T-helper 17 cell (primary cell): ENCODE measurements around the gene PLA2G4C. TPM values are rescaled to one million over a fixed set of nuclear protein-coding genes. Genes with fewer than 3 reads are reported as not detected.

Experiments
- ATAC-seq: fragments of 150-1000 bp; cut with Tn5 transposase; 2 replicates; pipeline ENCODE4 v1.10.0; 2021; ENCODE audit warnings: mild to moderate bottlenecking, moderate library complexity
- DNase-seq, 3 donors: peaks; one replicate each; pipeline versions ENCODE4 v3.0.0 to v3.0.0-alpha.2; 2020 to 2021
- H3K9me3 ChIP-seq: one replicate; pipeline ENCODE4 v1.7.0; 2013; ENCODE audit warnings: low read length, mild to moderate bottlenecking; ENCODE audit not compliant: control insufficient read depth, poor library complexity, severe bottlenecking
- H3K27ac Mint-ChIP-seq: one replicate; pipeline ENCODE4 v1.8.0; 2022; ENCODE audit warnings: mild to moderate bottlenecking, moderate library complexity, mixed read lengths
- H3K27me3 Mint-ChIP-seq: one replicate; pipeline ENCODE4 v1.8.0; 2022; ENCODE audit warnings: mixed read lengths
- H3K36me3 Mint-ChIP-seq: one replicate; pipeline ENCODE4 v1.8.0; 2022; ENCODE audit warnings: low read depth, mixed read lengths
- H3K4me1 Mint-ChIP-seq: one replicate; pipeline ENCODE4 v1.8.0; 2022; ENCODE audit warnings: mild to moderate bottlenecking, mixed read lengths
- H3K4me3 Mint-ChIP-seq: one replicate; pipeline ENCODE4 v1.8.0; 2022; ENCODE audit warnings: mild to moderate bottlenecking, moderate library complexity, mixed read lengths
- total RNA-seq, 4 donors: library from RNA in 2 of 4; stranded (reverse) in 2 of 4; gene quantifications; one replicate each; pipeline ENCODE4 v1.2.3 and lab custom pipeline; 2022 to 2026

The PLA2G4C gene, protein sequence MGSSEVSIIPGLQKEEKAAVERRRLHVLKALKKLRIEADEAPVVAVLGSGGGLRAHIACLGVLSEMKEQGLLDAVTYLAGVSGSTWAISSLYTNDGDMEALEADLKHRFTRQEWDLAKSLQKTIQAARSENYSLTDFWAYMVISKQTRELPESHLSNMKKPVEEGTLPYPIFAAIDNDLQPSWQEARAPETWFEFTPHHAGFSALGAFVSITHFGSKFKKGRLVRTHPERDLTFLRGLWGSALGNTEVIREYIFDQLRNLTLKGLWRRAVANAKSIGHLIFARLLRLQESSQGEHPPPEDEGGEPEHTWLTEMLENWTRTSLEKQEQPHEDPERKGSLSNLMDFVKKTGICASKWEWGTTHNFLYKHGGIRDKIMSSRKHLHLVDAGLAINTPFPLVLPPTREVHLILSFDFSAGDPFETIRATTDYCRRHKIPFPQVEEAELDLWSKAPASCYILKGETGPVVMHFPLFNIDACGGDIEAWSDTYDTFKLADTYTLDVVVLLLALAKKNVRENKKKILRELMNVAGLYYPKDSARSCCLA
- total RNA-seq (10 to 100 TPM; 11.7 to 12.6 TPM), total RNA-seq (lab: John Stamatoyannopoulos, UW) (4.5 to 9.0 reads per million in 2 donors)

DNA sequence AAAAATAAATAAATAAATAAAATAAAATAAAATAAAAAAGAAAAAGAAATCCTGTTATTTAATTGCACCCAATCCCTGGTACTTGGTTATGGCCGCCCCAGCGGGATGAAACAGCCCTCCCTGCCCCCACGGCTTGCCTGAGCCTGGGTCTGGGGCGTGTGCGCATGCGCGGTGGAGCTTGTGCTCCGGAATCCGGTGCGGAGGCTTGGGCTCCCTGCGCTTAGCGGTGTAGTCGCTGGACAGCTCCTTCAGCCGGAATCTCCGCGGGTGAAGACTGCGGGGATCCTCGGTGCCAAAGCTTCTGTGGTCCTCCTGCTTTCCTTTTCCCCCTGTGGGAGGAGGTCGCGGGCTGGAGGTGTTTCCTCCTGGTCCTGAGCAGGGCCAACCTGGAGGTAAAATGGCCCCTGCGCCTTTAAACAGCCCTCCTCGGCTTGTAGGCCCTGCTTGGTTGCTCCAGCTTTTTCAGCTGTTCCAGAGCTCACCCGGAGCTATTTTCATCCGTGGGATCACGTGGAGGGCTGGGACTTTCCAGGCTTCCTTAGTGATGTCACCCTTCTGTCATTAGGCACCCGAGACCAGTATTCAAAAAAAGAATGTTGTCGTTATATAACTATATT is at the start of gene PLA2G4C:
Gene PLA2G4C, minus strand, starts transcription at position 468 of the 617 bp plus-strand sequence. CDS start 4,288 bp downstream, outside the sequence.
- Mint-ChIP-seq H3K27ac (peak within 1 kb of the TSS; percentile 97), H3K4me1 (peaks cover 8% of the 10 kb centered on the region), H3K27me3 (no peaks in the 10 kb centered on the region), H3K4me3 (peak within 1 kb of the TSS; percentile 88), H3K36me3 (no peaks in the 10 kb centered on the region)
- H3K9me3 ChIP-seq = no peaks in the 10 kb centered on the region
- peak; percentile 85 for ATAC-seq
- peak; percentile 65 to 73 (median 72) for DNase-seq

DNA sequence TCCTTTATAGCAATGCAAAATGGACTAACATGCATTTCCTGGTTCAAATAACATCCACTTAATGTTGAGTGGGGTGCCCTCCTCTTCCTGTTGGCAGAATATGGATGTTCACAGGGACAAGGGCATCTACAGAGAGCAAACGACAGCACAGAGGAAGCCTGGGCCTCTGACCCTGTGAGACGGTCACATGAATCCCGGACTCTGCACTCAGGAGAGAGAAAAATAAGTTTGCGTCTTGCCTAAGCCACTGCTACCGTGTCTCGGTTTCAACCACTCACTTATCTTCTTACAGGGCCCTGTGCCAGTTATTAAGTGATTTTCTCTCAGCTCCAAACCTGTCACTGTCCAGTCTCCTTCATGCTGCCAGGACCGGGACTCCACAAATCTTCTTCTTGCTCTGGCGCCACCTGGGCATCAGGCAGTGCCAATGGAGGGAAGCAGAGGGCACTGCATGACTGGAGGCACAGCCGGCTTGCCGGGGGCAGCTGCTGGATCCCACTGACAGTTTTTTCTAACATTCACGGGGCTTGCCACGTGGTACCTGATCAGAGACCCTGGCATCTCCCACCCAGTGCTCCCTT is 47.7 kb upstream of the PLA2G4C start:
- Mint-ChIP-seq H3K27ac (no peak overlapping the region), H3K27me3 (no peaks in the 10 kb centered on the region), H3K36me3 (peaks cover 11% of the 10 kb centered on the region), H3K4me1 (peaks cover 11% of the 10 kb centered on the region), H3K4me3 (no peak overlapping the region)
- H3K9me3 ChIP-seq = no peaks in the 10 kb centered on the region
- ATAC-seq (no peak), DNase-seq (no peak)

DNA sequence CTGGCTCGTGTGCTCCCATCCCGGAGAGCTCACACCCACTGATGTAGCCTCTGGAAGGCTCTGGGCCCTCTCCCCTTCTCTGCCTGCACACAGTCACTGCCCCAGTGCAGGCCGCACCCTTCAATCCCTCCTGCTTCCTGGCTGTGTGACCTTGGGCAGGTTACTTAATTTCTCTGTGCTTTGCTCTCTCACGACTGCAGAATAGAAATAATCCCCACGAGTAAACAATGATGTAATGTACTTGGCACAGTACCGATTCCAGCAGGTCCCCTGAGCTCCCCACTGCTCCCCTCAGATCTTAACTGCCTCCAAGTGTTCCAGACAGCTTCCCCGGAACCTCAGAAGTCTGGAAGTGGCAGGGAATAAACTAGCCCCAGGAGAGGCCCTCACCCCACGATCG is 43.4 kb upstream of the PLA2G4C start:
- DNase-seq (no peak), ATAC-seq (no peak)
- Mint-ChIP-seq H3K27ac (peak overlapping the region; percentile 41), H3K36me3 (peaks cover 8% of the 10 kb centered on the region), H3K4me3 (no peak overlapping the region), H3K4me1 (peaks cover 11% of the 10 kb centered on the region), H3K27me3 (no peaks in the 10 kb centered on the region)
- H3K9me3 ChIP-seq = no peaks in the 10 kb centered on the region

GRCh38 chr19:48152551-48152950 is 41.9 kb upstream of the PLA2G4C start:
- peaks cover 11% of the 10 kb centered on the region for H3K4me1 Mint-ChIP-seq
- no peaks in the 10 kb centered on the region for H3K9me3 ChIP-seq
- peak; percentile 38 to 65 (median 44) for DNase-seq
- no peak overlapping the region for H3K4me3 Mint-ChIP-seq
- H3K27ac Mint-ChIP-seq = peak overlapping the region; percentile 54
- peak; percentile 57 for ATAC-seq
- no peaks in the 10 kb centered on the region for H3K27me3 Mint-ChIP-seq
- peaks cover 8% of the 10 kb centered on the region for H3K36me3 Mint-ChIP-seq

- H3K4me1 Mint-ChIP-seq = peaks cover 1% of the 10 kb centered on the region
- no peak for DNase-seq
- H3K9me3 ChIP-seq = no peaks in the 10 kb centered on the region
- no peak overlapping the region for H3K27ac Mint-ChIP-seq
- H3K36me3 Mint-ChIP-seq = peaks cover 2% of the 10 kb centered on the region
- ATAC-seq = no peak
- H3K4me3 Mint-ChIP-seq = no peak overlapping the region
- no peaks in the 10 kb centered on the region for H3K27me3 Mint-ChIP-seq
Measured at GRCh38 chr19:48149430-48149829, 38.8 kb upstream of the PLA2G4C start.

DNA sequence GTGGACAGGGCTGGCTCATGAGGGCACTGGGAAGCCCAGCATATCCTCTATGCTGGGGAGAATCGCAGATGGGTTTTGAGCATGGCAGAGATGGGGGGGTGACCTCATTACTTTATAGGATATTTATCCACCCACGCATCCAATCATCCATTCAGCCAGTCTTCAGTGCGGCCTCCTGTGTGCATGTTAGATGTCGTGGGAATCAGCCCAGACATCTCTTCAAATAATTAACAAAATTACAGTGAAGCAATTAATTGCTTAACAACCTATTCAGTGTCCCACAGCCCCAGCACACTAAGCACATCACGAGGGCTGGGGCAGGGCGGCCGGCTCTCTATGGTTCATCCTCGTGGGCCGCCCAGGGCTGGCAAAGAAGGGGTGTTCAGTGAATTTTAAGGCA is 38.0 kb upstream of the PLA2G4C start:
- no peaks in the 10 kb centered on the region for H3K27me3 Mint-ChIP-seq
- ATAC-seq (no peak), DNase-seq (no peak)
- no peak overlapping the region for H3K4me3 Mint-ChIP-seq
- H3K36me3 Mint-ChIP-seq = no peaks in the 10 kb centered on the region
- no peak overlapping the region for H3K27ac Mint-ChIP-seq
- H3K9me3 ChIP-seq = no peaks in the 10 kb centered on the region
- no peaks in the 10 kb centered on the region for H3K4me1 Mint-ChIP-seq

DNA sequence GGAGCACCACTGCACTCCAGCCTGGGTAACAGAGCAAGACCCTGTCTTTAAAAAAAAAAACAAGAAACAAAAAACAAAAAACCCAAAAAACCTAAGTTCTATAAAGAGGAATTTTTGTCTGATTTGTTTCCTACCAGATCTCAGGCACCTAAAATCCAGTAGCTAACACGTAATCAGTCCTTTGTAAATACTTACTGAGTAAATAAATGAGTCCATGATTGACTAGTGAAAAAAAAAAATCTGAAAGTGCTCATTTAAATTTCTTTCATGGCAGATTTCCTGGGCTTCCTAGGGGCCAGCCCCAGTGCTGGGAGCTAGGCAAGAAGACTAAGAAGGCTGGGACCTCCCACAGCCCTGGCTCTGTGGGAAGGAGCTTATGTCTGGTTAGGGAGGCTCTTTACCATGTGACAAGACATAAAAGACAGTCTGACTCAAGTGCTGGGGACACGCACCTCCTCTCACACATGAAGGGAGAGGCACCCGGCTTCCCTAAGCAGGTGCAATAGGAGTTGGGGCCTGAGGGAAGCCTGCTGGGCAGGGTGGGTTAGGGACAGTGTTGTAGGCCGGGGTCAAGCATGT is 37.1 kb upstream of the PLA2G4C start:
- H3K4me1 Mint-ChIP-seq = no peaks in the 10 kb centered on the region
- ATAC-seq (no peak), DNase-seq (no peak)
- no peaks in the 10 kb centered on the region for H3K27me3 Mint-ChIP-seq
- H3K27ac Mint-ChIP-seq = no peak overlapping the region
- no peak overlapping the region for H3K4me3 Mint-ChIP-seq
- H3K36me3 Mint-ChIP-seq = no peaks in the 10 kb centered on the region
- no peaks in the 10 kb centered on the region for H3K9me3 ChIP-seq

DNA sequence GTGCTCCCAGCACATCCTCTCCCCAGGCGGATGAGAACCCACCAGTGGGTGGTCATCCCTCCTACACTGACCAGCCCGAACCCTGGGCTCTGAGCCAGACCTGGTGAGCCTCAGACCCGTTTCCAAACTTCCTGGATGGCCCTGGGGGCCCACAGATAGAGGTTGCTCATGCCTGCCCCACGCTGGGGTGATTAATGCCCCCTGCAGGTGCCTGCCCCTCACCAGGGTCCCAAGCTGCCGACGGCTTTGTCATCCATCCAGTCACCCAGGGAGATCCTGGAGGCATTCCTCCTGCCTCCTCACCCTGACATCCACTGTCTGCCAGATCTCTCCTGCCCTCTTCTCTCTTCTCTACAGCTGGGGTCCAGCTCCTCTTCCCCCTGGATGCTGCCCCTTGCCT is 28.4 kb upstream of the PLA2G4C start:
- H3K9me3 ChIP-seq = no peaks in the 10 kb centered on the region
- no peak overlapping the region for H3K27ac Mint-ChIP-seq
- ATAC-seq = no peak
- H3K4me3 Mint-ChIP-seq = no peak overlapping the region
- no peak for DNase-seq
- peaks cover 5% of the 10 kb centered on the region for H3K36me3 Mint-ChIP-seq
- H3K4me1 Mint-ChIP-seq = peaks cover 3% of the 10 kb centered on the region
- no peaks in the 10 kb centered on the region for H3K27me3 Mint-ChIP-seq

DNA sequence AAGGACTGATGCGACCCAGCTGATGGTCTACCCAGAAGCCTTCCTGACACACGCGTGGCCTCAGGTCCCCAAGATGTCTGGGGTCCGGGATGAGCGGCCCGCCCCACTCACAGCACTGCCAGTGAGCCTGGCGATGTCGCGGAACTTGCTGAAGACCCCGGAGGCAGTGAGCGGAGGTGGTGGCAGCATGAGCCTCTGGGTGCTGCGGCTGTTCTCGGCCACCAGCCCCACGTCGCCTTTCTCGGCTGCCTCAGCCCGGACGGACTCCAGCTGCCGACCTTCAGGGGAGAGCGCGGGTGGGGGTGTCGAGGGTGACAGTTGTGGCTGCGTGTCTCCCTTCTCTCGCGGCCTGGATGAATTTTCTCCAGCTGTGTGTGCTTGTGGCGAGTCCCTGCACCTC is 26.8 kb upstream of the PLA2G4C start:
- ATAC-seq (no peak), DNase-seq (no peak)
- Mint-ChIP-seq H3K27me3 (no peaks in the 10 kb centered on the region), H3K36me3 (peaks cover 5% of the 10 kb centered on the region), H3K27ac (no peak overlapping the region), H3K4me1 (peaks cover 3% of the 10 kb centered on the region), H3K4me3 (no peak overlapping the region)
- no peaks in the 10 kb centered on the region for H3K9me3 ChIP-seq

DNA sequence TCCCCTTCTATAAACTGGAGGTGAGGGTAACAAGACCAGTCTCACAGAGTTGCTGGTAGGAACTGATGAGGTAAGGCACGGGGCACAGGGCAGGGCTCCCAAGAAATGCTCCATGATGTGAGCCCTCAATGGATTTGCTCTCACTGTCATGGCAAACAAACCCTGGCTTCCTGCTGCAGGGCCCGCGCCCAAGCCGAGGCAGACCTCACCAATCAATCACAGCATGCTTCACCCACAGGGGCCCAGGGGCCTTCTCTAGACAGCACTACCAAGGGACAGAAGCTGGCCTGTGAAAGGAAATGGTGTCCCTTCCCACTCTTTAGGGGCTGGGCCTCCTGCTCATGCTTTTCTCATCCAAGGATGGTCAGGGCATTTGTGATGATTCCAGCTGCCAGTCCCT is 25.9 kb upstream of the PLA2G4C start:
- no peak for DNase-seq
- Mint-ChIP-seq H3K36me3 (peaks cover 5% of the 10 kb centered on the region), H3K4me1 (peaks cover 3% of the 10 kb centered on the region), H3K27ac (no peak overlapping the region), H3K27me3 (no peaks in the 10 kb centered on the region), H3K4me3 (no peak overlapping the region)
- no peak for ATAC-seq
- no peaks in the 10 kb centered on the region for H3K9me3 ChIP-seq

DNA sequence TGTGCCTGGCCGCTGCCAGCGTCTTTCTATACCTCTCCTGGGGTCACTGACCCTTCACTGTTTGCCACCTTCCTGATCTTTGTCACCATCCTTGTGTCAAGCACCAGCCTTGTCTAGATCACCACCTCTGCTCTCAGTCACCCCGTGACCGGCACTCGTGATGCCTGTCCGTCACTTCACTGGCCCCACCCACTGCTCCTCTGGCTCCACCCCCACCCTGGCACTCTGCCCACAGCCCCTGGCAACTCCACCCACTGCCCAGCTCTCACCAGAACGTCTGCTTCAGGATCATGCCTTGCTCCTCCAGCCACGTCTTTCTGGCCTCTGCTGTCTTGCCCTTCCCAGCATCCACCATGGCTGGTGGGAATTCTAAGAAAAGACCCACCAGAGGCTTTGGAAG is 24.8 kb upstream of the PLA2G4C start:
- Mint-ChIP-seq H3K36me3 (peaks cover 5% of the 10 kb centered on the region), H3K4me3 (no peak overlapping the region), H3K27ac (no peak overlapping the region), H3K4me1 (peaks cover 3% of the 10 kb centered on the region), H3K27me3 (no peaks in the 10 kb centered on the region)
- DNase-seq (no peak), ATAC-seq (no peak)
- H3K9me3 ChIP-seq = no peaks in the 10 kb centered on the region

- ATAC-seq = no peak
Measured at GRCh38 chr19:48133094-48133493, 22.5 kb upstream of the PLA2G4C start.

GRCh38 chr19:48127561-48127960 is 16.9 kb upstream of the PLA2G4C start:
- Mint-ChIP-seq H3K4me1 (peaks cover 3% of the 10 kb centered on the region), H3K27me3 (no peaks in the 10 kb centered on the region), H3K27ac (no peak overlapping the region), H3K4me3 (no peak overlapping the region), H3K36me3 (peaks cover 7% of the 10 kb centered on the region)
- DNase-seq = no peak
- no peak for ATAC-seq
- no peaks in the 10 kb centered on the region for H3K9me3 ChIP-seq

More at GRCh38 chr19:48133094-48133493, 22.5 kb upstream of the PLA2G4C start:
- no peak overlapping the region for H3K27ac Mint-ChIP-seq
- H3K27me3 Mint-ChIP-seq = no peaks in the 10 kb centered on the region
- no peaks in the 10 kb centered on the region for H3K4me1 Mint-ChIP-seq
- H3K9me3 ChIP-seq = no peaks in the 10 kb centered on the region
- peaks cover 8% of the 10 kb centered on the region for H3K36me3 Mint-ChIP-seq
- DNase-seq = no peak
- H3K4me3 Mint-ChIP-seq = no peak overlapping the region
